Retinal pigment epithelial cell (primary cell): ENCODE data around the gene SEC14L5.

ENCODE experiments used
- DNase-seq: peaks from one replicate; pipeline ENCODE4 v3.0.0-alpha.2; 2010; ENCODE audit warnings: low read depth
- H3K4me3 ChIP-seq: 2 replicates; pipeline ENCODE4 v1.5.1; 2011; ENCODE audit warnings: mild to moderate bottlenecking, low read length, control low read depth, moderate library complexity
- TF ChIP-seq, protein P1 (sequence below): conservative IDR thresholded peaks from 2 replicates; pipeline ENCODE4 v1.5.1; 2011; ENCODE audit warnings: low read depth, low read length, control low read depth, inconsistent platforms

Gene SEC14L5

DNA sequence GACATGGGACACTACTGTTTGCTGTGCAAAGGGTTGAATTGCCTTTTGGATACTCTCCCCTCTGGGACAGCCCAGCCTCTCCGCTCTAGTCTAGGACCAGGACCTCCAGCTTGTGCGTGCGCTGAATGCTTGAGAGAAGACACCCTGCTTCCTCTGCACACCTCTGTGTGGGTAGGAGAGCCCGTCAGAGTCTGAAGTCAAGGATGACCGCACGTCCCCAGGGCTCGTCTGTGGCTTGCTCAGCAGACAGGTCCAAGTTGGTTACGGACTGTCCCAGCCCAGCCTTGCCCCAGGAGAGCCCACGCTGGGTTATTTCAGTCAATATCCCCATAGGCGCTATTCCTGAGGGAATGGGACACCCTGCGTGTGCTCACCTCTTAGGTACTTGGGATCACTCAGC, 103.9 kb downstream of the SEC14L5 start:
- TF ChIP-seq, protein P1, sequence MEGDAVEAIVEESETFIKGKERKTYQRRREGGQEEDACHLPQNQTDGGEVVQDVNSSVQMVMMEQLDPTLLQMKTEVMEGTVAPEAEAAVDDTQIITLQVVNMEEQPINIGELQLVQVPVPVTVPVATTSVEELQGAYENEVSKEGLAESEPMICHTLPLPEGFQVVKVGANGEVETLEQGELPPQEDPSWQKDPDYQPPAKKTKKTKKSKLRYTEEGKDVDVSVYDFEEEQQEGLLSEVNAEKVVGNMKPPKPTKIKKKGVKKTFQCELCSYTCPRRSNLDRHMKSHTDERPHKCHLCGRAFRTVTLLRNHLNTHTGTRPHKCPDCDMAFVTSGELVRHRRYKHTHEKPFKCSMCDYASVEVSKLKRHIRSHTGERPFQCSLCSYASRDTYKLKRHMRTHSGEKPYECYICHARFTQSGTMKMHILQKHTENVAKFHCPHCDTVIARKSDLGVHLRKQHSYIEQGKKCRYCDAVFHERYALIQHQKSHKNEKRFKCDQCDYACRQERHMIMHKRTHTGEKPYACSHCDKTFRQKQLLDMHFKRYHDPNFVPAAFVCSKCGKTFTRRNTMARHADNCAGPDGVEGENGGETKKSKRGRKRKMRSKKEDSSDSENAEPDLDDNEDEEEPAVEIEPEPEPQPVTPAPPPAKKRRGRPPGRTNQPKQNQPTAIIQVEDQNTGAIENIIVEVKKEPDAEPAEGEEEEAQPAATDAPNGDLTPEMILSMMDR: no peak
- no peak overlapping the region for H3K4me3 ChIP-seq
- DNase-seq: no peak

DNA sequence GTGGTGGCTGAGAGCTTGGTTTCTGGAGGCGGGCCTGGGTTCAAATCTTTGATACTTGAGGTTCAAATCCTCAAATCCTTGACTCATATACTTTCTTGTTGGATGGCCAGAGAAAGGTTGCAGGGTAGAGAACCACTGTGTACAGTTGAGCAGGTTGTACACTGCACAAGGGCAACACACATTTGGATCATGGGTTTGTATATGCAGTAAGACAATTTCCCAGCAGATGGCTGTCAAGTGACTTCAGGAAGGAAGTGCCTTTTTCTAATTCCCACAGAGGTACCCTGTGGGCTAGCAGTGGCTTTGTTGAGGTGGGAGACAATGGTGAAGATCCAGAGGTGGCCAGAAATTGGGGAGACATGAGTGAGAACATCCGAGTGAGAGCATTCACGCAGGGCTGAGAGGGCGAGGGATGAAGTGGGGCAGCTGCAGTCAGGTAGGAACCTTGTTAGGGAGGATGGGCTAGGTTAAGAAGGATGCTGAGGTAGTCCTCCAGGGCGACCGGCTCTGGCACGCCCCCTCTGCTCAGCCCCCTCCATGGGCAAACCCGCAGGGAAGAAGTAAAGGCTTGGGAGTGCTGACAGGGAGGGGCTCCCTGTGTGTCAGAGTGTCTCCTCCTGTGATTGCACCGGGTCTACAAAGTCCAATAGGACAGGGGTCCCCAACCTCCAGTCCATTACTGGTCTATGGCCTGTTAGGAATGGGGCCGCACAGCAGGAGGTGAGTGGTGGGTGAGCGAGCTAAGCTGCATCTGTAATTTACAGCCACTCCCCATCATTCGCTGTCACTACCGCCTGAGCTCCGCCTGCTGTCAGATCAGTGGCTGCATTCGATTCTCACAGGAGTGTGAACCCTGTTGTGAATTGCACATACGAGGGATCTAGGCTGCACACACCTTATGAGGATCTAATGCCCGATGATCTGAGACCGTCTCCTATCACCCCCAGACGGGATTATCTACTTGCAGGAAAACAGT, 104.9 kb downstream of the SEC14L5 start:
- no peak overlapping the region for H3K4me3 ChIP-seq
- no peak for DNase-seq
- TF ChIP-seq, protein P1: no peak

DNA sequence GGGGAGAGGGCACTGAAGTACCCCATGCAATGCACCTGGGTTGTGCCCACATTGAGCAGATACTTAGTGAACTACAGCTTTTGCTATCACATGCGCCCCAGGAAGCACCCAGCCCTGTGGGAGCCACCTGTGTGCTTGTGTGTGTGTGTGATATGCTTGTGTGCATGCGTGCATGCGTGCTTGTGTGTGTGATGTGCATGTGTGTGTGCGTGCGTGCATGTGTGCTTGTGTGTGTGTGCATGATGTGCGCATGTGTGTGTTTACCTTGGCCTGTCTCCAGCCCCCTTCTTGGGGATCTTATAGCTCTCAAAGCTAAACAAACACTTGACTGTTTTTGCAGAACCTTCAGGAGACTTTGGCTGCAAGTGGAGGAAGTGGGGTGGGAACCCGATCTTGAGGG, 106.8 kb downstream of the SEC14L5 start:
- TF ChIP-seq, protein P1: no peak
- DNase-seq: no peak
- no peak overlapping the region for H3K4me3 ChIP-seq

DNA sequence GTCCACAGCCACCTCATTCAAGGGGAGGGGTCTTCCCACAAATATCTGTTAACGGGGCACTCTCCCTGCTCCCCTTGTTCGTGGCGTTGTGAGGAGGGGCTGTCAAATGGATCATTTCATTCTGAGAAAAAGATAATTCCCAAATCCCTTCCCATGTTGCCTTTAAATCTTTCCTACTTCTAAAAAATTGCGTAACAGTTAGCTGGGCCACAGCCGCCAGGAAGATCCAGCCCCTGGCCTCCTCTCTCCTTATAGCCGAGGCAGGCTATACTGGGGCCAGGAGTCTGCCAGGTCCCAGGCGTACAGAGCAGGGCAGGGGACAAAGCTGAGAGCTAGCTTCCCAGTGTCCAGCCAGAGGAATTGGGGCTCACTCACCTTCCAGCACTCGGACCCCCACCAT, 107.2 kb downstream of the SEC14L5 start:
- DNase-seq: no peak
- H3K4me3 ChIP-seq: no peak overlapping the region
- TF ChIP-seq, protein P1: no peak

DNA sequence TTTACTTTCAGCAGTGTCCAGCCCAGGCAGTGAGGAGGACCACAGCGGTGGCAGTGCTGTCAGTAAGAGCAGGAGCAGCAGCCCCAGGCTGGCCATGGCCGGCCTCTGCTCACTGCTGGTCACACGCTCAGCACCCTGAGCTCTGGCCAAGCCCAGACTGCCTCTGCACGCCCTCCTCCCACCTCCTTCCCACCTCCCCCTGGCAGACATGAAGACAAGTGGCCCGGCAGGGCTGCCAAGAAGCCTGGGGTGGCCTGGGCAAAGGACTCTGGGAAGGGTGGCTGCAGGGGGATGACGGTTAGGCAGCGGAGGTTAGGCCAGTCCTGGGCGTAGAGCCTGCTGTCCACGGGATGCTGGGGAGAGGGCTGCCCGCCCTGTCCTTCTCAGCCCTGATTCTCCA, 107.7 kb downstream of the SEC14L5 start, which contains the start of gene C16orf89:
Gene C16orf89 (minus strand): TSS at position 144 of the 400 bp plus-strand sequence. CDS start 48 bp downstream, at position 96.
- DNase-seq: no peak
- TF ChIP-seq, protein P1: no peak
- H3K4me3 ChIP-seq: no peak within 1 kb of the TSS

DNA sequence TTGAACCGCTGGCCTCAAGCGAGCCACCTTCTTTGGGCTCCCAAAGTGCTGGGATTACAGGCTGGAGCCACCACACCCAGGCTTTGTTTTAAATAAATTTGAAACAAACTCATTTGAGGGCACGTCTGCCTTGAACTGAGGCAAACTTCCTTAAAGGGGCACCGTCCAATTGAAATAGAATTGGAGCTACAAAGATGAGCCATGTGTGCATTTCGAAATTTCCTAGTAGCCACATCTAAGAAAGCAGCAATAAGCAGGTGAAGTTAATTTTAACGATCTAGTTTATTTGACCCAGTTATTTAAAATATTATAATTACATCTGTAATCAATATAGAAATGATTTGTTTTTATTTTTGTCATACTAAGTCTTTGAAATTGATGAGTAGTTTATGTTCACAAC, 108.4 kb downstream of the SEC14L5 start:
- H3K4me3 ChIP-seq: no peak overlapping the region
- DNase-seq: no peak
- TF ChIP-seq, protein P1: no peak
